ENCODE results near the gene GCLM. TPM values are rescaled to one million over a fixed set of nuclear protein-coding genes. Genes with fewer than 3 reads are reported as not detected.

GCLM gene
- total RNA-seq, 2 donors from 2014 or later = 13.5 to 14.0 TPM

Small RNA genes within 50 kb of the gene (microRNA-seq; reads per million reads assigned to microRNA genes)
- gene MIR760 = 2.7 to 10.9 reads per million in 2 donors

Other genes starting within 250 kb of the GCLM start
- 10 to 100 TPM; 64.0 to 79.0 TPM for gene BCAR3, start 227.6 kb downstream of the GCLM start, total RNA-seq
- gene DNTTIP2, start 30.2 kb downstream of the GCLM start, total RNA-seq = 10 to 100 TPM; 30.7 to 33.3 TPM
- gene ABCA4, start 211.7 kb upstream of the GCLM start, total RNA-seq = 1 to 10 TPM in 1 of 2 donors, not detected in 1; 1.2 TPM